Left ventricle myocardium inferior (tissue), 1 donor: Measurements from ENCODE around the gene PLS1. TPM values are rescaled to one million over a fixed set of nuclear protein-coding genes. Genes with fewer than 3 reads are reported as not detected.

Experiments used
- DNase-seq: peaks from one replicate; pipeline ENCODE4 v3.0.0-alpha.2; 2020
- H3K27ac ChIP-seq: fragments of 200-600 bp; replicated peaks from 2 replicates; pipeline ENCODE4 v1.8.0; 2021
- H3K27me3 ChIP-seq: fragments of 200-600 bp; 2 replicates; pipeline ENCODE4 v1.8.0; 2021; ENCODE audit warnings: low read depth
- H3K36me3 ChIP-seq: fragments of 200-600 bp; 2 replicates; pipeline ENCODE4 v1.8.0; 2021
- H3K4me1 ChIP-seq: fragments of 200-600 bp; 2 replicates; pipeline ENCODE4 v1.8.0; 2021
- H3K4me3 ChIP-seq: fragments of 200-600 bp; 2 replicates; pipeline ENCODE4 v1.8.0; 2021; ENCODE audit warnings: mild to moderate bottlenecking, moderate library complexity
- H3K9me3 ChIP-seq: fragments of 200-600 bp; replicated peaks from 2 replicates; pipeline ENCODE4 v1.8.0; 2021
- CTCF ChIP-seq: fragments of 200-600 bp; IDR thresholded peaks from 2 replicates; pipeline ENCODE4 v1.8.0; 2021; ENCODE audit warnings: antibody characterized with exemption, mild to moderate bottlenecking, borderline replicate concordance
- intact Hi-C: fragments of 100-400 bp; cut with micrococcal nuclease; formaldehyde crosslinking; loops from one replicate; pipeline ENCODE4 v1.11.0; 2022
- total RNA-seq: library from RNA; stranded (reverse); fragmentation: NEBNext Ultra II Directional; extraction: Animal tissue kit (Norgen Biotek cat#: 25700); gene quantifications from one replicate; pipeline ENCODE4 v1.2.1, GENCODE V29; 2021
- donor health status: DM: no; HTN: yes; CAD: no; lungs with severe emphysema.

Gene PLS1
- total RNA-seq, 1 donor from 2014 or later, result 2.6 TPM

GRCh38 chr3:142608631-142609030, 12.4 kb downstream of the PLS1 start:
- Histone ChIP-seq H3K4me1 (no peaks in the 10 kb centered on the region), H3K4me3 (no peak overlapping the region), H3K36me3 (no peaks in the 10 kb centered on the region), H3K27me3 (no peaks in the 10 kb centered on the region), H3K27ac (no peak overlapping the region), H3K9me3 (no peaks in the 10 kb centered on the region)
- intact Hi-C loops, result no loop called here
- no peak for TF ChIP-seq CTCF
- DNase-seq, result no peak

DNA sequence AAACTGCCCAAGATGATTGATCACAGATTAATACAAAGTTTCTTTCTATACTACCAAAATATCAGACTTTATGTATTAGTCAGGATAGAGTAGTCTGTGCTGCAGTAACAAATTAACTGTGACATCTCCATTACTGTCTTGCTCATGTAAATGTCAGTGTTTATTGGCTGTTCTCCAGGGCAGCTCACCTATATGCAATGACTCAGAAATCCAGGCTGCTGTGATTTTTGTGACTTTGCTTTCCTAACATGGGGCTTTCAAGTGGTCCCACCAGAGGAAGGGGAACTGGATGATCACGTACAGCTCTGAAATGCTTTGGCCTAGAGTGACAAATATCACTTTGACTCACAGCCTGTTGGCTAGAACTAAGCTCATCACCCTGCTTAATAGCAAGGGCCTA, 12.9 kb downstream of the PLS1 start:
- TF ChIP-seq CTCF, result no peak
- DNase-seq, result no peak
- no peak overlapping the region for H3K27ac ChIP-seq
- no peaks in the 10 kb centered on the region for H3K36me3 ChIP-seq
- H3K4me1 ChIP-seq, result no peaks in the 10 kb centered on the region
- no peaks in the 10 kb centered on the region for H3K9me3 ChIP-seq
- H3K27me3 ChIP-seq, result no peaks in the 10 kb centered on the region
- intact Hi-C loops, result no loop called here
- no peak overlapping the region for H3K4me3 ChIP-seq

- intact Hi-C loops, result no loop called here
- no peak for TF ChIP-seq CTCF
- Histone ChIP-seq H3K4me3 (no peak overlapping the region), H3K4me1 (no peaks in the 10 kb centered on the region), H3K27ac (no peak overlapping the region), H3K9me3 (no peaks in the 10 kb centered on the region), H3K27me3 (no peaks in the 10 kb centered on the region), H3K36me3 (no peaks in the 10 kb centered on the region)
- DNase-seq, result no peak
These were observed 15.0 kb downstream of the PLS1 start for GRCh38 chr3:142611206-142611605.

DNA sequence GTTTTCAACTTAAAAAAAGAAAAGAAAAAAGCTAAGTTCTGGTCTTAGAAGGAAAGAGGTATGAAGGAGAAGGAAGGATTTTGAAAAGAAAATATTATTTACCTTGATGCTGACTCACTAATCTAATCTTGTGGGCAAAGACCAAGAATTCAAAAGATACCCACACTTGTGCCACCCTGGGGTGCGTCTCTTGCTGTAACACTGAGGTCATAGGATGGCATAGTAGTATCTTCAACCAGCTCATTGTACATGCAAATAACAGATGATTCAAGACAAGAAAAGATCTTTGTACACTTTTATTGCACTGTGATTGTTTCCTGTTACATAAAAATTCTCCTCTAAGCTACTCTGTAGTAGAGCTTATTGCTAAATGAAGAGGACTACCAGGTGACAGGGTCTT, 17.3 kb downstream of the PLS1 start:
- no peaks in the 10 kb centered on the region for H3K36me3 ChIP-seq
- H3K27me3 ChIP-seq, result no peaks in the 10 kb centered on the region
- H3K9me3 ChIP-seq, result no peaks in the 10 kb centered on the region
- no peak overlapping the region for H3K27ac ChIP-seq
- H3K4me3 ChIP-seq, result no peak overlapping the region
- peaks cover 4% of the 10 kb centered on the region for H3K4me1 ChIP-seq
- TF ChIP-seq CTCF, result no peak
- no peak for DNase-seq
- intact Hi-C loops, result no loop called here

DNA sequence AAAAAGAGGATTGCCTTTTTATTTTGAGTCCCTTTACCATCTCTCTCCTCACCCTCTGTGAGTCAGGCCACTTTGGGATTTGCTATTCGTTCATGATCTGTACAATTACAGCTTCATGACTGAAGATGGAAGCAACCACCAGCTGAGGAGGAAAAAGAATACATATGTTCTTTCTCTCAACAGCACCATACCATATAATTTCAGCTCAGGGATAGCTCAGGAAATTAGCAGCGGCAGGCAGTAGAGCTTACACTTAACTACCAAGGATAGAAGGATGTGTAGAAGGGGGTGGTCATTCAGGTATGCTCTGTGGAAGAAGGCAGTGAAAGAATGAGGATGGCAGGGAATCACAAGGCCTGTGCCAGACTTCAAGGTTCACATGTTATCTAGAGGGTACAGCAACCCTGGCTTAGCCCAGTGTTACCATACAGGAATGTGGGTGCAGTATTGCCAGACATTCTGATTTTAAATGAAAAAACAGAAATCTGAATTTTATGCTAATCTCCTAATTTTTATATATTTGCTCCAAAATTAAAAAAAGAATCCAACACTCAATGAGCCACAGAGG, 17.9 kb downstream of the PLS1 start:
- Histone ChIP-seq H3K36me3 (no peaks in the 10 kb centered on the region), H3K4me1 (peaks cover 4% of the 10 kb centered on the region), H3K4me3 (no peak overlapping the region), H3K27me3 (no peaks in the 10 kb centered on the region), H3K9me3 (no peaks in the 10 kb centered on the region), H3K27ac (no peak overlapping the region)
- intact Hi-C loops, result no loop called here
- TF ChIP-seq CTCF, result no peak
- no peak for DNase-seq
